Fibroblast of the aortic adventitia (primary cell): ENCODE measurements around the gene SOCS3. TPM values are rescaled to one million over a fixed set of nuclear protein-coding genes. Genes with fewer than 3 reads are reported as not detected.

Experiments
- DNase-seq: peaks from one replicate; pipeline ENCODE4 v3.0.0-alpha.2; 2010; ENCODE audit warnings: low read depth
- H3K4me3 ChIP-seq: 2 replicates; pipeline ENCODE4 v1.5.1; 2011; ENCODE audit warnings: low read depth, mild to moderate bottlenecking, control low read depth, low read length, moderate library complexity
- CTCF ChIP-seq: IDR thresholded peaks from 2 replicates; pipeline ENCODE4 v1.5.1; 2011; ENCODE audit warnings: mild to moderate bottlenecking, low read length, control low read depth, inconsistent platforms; ENCODE audit not compliant: insufficient read depth
- total RNA-seq: library from RNA; depleted of rRNA; stranded (reverse); fragments of >200 nt; gene quantifications from 2 replicates; pipeline ENCODE4 v1.2.3, GENCODE V29; 2012; ENCODE audit warnings: low replicate concordance

SOCS3 gene
- total RNA-seq, 1 donor: 50.6 TPM

- H3K4me3 ChIP-seq: no peak overlapping the region
- no peak for TF ChIP-seq CTCF
- DNase-seq: peak; percentile 49
Measured at GRCh38 chr17:78376161-78376560, 16.3 kb upstream of the SOCS3 start.

DNA sequence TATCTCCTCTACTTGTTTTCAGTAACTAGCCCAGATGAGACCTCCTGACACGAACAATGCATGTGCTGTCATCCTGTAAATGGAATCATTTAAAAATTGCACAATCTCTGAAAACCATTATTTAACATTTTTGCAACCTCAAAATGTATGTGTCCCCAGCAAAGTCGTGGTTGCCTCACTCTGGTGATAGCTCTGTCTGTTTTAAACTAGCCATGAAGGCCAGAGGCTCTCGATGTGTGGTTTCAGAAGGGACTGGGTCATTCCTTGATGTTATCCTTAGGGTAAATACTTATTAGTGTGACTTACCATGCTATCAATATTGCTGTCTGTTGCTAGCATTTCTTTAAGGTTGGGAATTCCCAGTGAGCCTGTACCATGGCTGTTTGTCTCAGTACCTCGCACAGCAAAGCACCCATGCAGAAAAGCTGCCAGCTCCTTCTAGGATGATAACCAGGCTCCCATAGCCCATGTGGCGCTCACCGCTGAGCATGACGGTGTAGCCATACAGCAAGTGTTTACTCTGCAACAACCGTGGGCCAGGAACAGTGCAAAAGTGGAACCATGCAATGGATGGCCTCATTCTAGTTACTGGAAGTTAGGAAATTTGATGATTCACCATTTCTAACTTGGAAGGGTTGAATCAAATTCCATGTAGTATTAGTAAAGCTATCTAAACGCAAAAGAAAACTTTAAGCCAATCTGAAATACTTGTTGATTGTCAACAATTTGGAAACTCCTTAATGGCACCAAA, 15.7 kb upstream of the SOCS3 start:
- peak; percentile 98 for DNase-seq
- TF ChIP-seq CTCF: no peak
- H3K4me3 ChIP-seq: no peak overlapping the region

- no peak for TF ChIP-seq CTCF
- DNase-seq: peak; percentile 76
- H3K4me3 ChIP-seq: no peak overlapping the region
Measured at GRCh38 chr17:78374631-78375274, 14.9 kb upstream of the SOCS3 start.

GRCh38 chr17:78374189-78374588, 14.3 kb upstream of the SOCS3 start:
- no peak for TF ChIP-seq CTCF
- no peak for DNase-seq
- H3K4me3 ChIP-seq: no peak overlapping the region

DNA sequence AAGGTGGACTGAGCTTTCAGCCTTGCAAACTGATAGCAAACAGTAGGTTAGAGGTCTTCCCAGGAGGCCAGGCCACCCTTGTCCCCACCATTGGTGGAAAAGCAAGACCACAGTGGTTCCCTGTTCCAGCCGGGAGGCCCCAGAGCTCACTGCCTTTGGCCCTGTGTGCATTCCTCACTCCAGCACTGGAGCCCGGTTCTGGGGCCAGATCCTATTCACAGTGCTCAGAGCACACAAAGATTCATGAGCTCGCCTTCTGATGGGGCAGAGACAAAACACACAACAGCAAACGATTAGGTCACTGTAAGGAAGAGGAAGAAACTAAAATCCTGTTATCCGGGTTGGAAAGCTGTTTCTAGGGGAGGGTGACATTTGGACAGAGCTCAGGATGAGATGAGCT, 13.0 kb upstream of the SOCS3 start:
- no peak for TF ChIP-seq CTCF
- no peak overlapping the region for H3K4me3 ChIP-seq
- DNase-seq: no peak

- DNase-seq: no peak
- no peak for TF ChIP-seq CTCF
- no peak overlapping the region for H3K4me3 ChIP-seq
Measured at GRCh38 chr17:78371056-78371455, 11.2 kb upstream of the SOCS3 start.
